GM10266 (cell line): Measurements from ENCODE around the gene GOLGA5.

Experiments
- DNase-seq: peaks from one replicate; pipeline ENCODE4 v3.0.0; 2012; ENCODE audit errors: extremely low spot score
- CTCF ChIP-seq: IDR thresholded peaks from 2 replicates; pipeline ENCODE4 v1.5.1; 2012; ENCODE audit warnings: mild to moderate bottlenecking, low read depth; ENCODE audit not compliant: control insufficient read depth, insufficient read depth; ENCODE audit errors: missing control alignments

The GOLGA5 gene

GRCh38 chr14:92797935-92798653 lies 4.0 kb downstream of the GOLGA5 start:
- DNase-seq: no peak
- TF ChIP-seq CTCF: no peak

GRCh38 chr14:92798811-92799210 lies 4.7 kb downstream of the GOLGA5 start:
- TF ChIP-seq CTCF: no peak
- no peak for DNase-seq

GRCh38 chr14:92800012-92800411 lies 5.9 kb downstream of the GOLGA5 start:
- DNase-seq: no peak
- TF ChIP-seq CTCF: no peak

- DNase-seq: no peak
- no peak for TF ChIP-seq CTCF
Observed at GRCh38 chr14:92800525-92800924, 6.4 kb downstream of the GOLGA5 start.

- DNase-seq: no peak
- no peak for TF ChIP-seq CTCF
Observed at GRCh38 chr14:92801917-92802316, 7.8 kb downstream of the GOLGA5 start.

- TF ChIP-seq CTCF: no peak
- DNase-seq: no peak
Observed at GRCh38 chr14:92802678-92803077, 8.6 kb downstream of the GOLGA5 start.

GRCh38 chr14:92813201-92813600 lies 19.1 kb downstream of the GOLGA5 start:
- no peak for TF ChIP-seq CTCF

More at GRCh38 chr14:92813201-92813600, 19.1 kb downstream of the GOLGA5 start:
- DNase-seq: no peak
